Activated CD4-positive, alpha-beta T cell treated with anti-CD3 and anti-CD28 coated beads, Interleukin-2, amount 50 U/mL, for 48 hours (primary cell): ENCODE measurements around the gene MGMT.

ENCODE experiments used
- DNase-seq, 2 experiments: peaks; one replicate each; pipeline ENCODE4 v3.0.0-alpha.2; 2020

MGMT gene

GRCh38 chr10:129629911-129630310, 162.9 kb downstream of the MGMT start:
- DNase-seq: no peak

- no peak for DNase-seq
These were observed 164.0 kb downstream of the MGMT start for GRCh38 chr10:129631006-129631405.

- DNase-seq: no peak
These were observed 165.0 kb downstream of the MGMT start for GRCh38 chr10:129631870-129632623.

- no peak for DNase-seq
These were observed 170.0 kb downstream of the MGMT start for GRCh38 chr10:129637010-129637409.

GRCh38 chr10:129637846-129638245, 170.8 kb downstream of the MGMT start:
- no peak for DNase-seq

GRCh38 chr10:129641351-129641750, 174.3 kb downstream of the MGMT start:
- DNase-seq: no peak

GRCh38 chr10:129641982-129642381, 174.9 kb downstream of the MGMT start:
- DNase-seq: no peak

- no peak for DNase-seq
These were observed 175.4 kb downstream of the MGMT start for GRCh38 chr10:129642427-129642826.

- DNase-seq: no peak
These were observed 176.2 kb downstream of the MGMT start for GRCh38 chr10:129643266-129643665.

GRCh38 chr10:129645487-129645886, 178.4 kb downstream of the MGMT start:
- no peak for DNase-seq

- DNase-seq: no peak
These were observed 179.9 kb downstream of the MGMT start for GRCh38 chr10:129646973-129647372.

GRCh38 chr10:129647590-129647989, 180.5 kb downstream of the MGMT start:
- no peak for DNase-seq

- DNase-seq: no peak
These were observed 181.8 kb downstream of the MGMT start for GRCh38 chr10:129648856-129649255.

GRCh38 chr10:129652021-129652420, 185.0 kb downstream of the MGMT start:
- DNase-seq: no peak

- no peak for DNase-seq
These were observed 185.6 kb downstream of the MGMT start for GRCh38 chr10:129652521-129653201.

GRCh38 chr10:129653428-129653827, 186.4 kb downstream of the MGMT start:
- no peak for DNase-seq

- DNase-seq: no peak
These were observed 186.8 kb downstream of the MGMT start for GRCh38 chr10:129653861-129654260.

- no peak for DNase-seq
These were observed 187.4 kb downstream of the MGMT start for GRCh38 chr10:129654461-129654860.

- DNase-seq: no peak
These were observed 188.1 kb downstream of the MGMT start for GRCh38 chr10:129655007-129655678.

GRCh38 chr10:129655679-129656031, 188.6 kb downstream of the MGMT start:
- DNase-seq: no peak

- DNase-seq: no peak
These were observed 189.6 kb downstream of the MGMT start for GRCh38 chr10:129656642-129657041.

GRCh38 chr10:129657297-129658017, 190.4 kb downstream of the MGMT start:
- no peak for DNase-seq

GRCh38 chr10:129658376-129659072, 191.5 kb downstream of the MGMT start:
- DNase-seq: no peak
